ENCODE results near the gene GREB1L.
A peak's percentile ranks its signal among the peaks of the same experiment; 100 is the strongest.

The GREB1L gene

GRCh38 chr18:21479721-21480120, 237.7 kb downstream of the GREB1L start:
- no peak for DNase-seq (ENCODE audit: low read depth)
- no peak for TF ChIP-seq CTCF (IDR thresholded peaks at IDR 0.05; ENCODE audit: control insufficient read depth, extremely low read depth, insufficient read depth)
- no peak overlapping the region for H3K4me3 ChIP-seq (ENCODE audit: low read depth, low read length)

GRCh38 chr18:21481739-21482138, 239.7 kb downstream of the GREB1L start:
- no peak for TF ChIP-seq CTCF (IDR thresholded peaks at IDR 0.05; ENCODE audit: control insufficient read depth, extremely low read depth, insufficient read depth)
- DNase-seq (ENCODE audit: low read depth), result no peak
- no peak overlapping the region for H3K4me3 ChIP-seq (ENCODE audit: low read depth, low read length)

GRCh38 chr18:21483051-21483450, 241.0 kb downstream of the GREB1L start:
- DNase-seq (ENCODE audit: low read depth), result no peak
- no peak overlapping the region for H3K4me3 ChIP-seq (ENCODE audit: low read depth, low read length)
- no peak for TF ChIP-seq CTCF (IDR thresholded peaks at IDR 0.05; ENCODE audit: control insufficient read depth, extremely low read depth, insufficient read depth)

GRCh38 chr18:21484851-21485636, 243.0 kb downstream of the GREB1L start:
- TF ChIP-seq CTCF (IDR thresholded peaks at IDR 0.05; ENCODE audit: control insufficient read depth, extremely low read depth, insufficient read depth), result no peak
- DNase-seq (ENCODE audit: low read depth), result no peak

GRCh38 chr18:21486905-21487437, 244.9 kb downstream of the GREB1L start:
- no peak for TF ChIP-seq CTCF (IDR thresholded peaks at IDR 0.05; ENCODE audit: control insufficient read depth, extremely low read depth, insufficient read depth)
- H3K4me3 ChIP-seq (ENCODE audit: low read depth, low read length), result no peak overlapping the region
- no peak for DNase-seq (ENCODE audit: low read depth)

More at GRCh38 chr18:21484851-21485636, 243.0 kb downstream of the GREB1L start:
- H3K4me3 ChIP-seq (ENCODE audit: low read depth, low read length), result no peak overlapping the region

GRCh38 chr18:21489119-21489750, 247.2 kb downstream of the GREB1L start:
- peak; percentile 91 for TF ChIP-seq CTCF (IDR thresholded peaks at IDR 0.05; ENCODE audit: control insufficient read depth, extremely low read depth, insufficient read depth)
- peak; percentile 25 for DNase-seq (ENCODE audit: low read depth)
- H3K4me3 ChIP-seq (ENCODE audit: low read depth, low read length), result no peak overlapping the region
